ENCODE results near the gene KRT6B.

Gene KRT6B

DNA sequence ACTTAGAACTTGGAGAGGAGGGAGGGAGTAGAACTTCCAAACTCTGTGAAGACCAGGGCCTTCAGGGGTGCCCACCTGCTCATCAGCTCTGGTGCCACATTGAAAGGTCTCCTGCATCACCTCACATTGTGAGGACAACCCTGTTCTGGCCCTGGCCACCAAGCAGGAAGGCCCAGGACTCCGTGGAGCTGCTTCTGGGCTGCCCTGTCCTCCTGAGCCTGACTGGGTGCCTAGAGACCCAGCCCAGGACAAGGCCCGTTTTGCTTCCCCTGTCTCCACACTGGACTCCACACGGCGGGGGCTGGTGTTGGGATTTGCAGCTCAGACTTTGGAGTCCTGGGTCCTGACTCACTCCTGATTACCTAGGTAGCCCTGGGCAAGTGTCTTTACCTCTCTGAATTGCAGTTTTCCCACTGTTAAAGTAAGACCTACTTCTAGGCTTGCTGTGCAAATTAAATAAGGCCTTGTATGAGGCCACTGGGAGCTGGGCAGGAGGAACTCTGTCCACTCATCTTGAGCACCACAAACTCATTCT is 33.3 kb downstream of the KRT6B start:
- TF ChIP-seq, protein P1, sequence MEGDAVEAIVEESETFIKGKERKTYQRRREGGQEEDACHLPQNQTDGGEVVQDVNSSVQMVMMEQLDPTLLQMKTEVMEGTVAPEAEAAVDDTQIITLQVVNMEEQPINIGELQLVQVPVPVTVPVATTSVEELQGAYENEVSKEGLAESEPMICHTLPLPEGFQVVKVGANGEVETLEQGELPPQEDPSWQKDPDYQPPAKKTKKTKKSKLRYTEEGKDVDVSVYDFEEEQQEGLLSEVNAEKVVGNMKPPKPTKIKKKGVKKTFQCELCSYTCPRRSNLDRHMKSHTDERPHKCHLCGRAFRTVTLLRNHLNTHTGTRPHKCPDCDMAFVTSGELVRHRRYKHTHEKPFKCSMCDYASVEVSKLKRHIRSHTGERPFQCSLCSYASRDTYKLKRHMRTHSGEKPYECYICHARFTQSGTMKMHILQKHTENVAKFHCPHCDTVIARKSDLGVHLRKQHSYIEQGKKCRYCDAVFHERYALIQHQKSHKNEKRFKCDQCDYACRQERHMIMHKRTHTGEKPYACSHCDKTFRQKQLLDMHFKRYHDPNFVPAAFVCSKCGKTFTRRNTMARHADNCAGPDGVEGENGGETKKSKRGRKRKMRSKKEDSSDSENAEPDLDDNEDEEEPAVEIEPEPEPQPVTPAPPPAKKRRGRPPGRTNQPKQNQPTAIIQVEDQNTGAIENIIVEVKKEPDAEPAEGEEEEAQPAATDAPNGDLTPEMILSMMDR (IDR thresholded peaks at IDR 0.05; ENCODE audit: borderline replicate concordance, insufficient read depth, low read depth, low read length) = no peak
- no peak overlapping the region for H3K4me3 ChIP-seq (ENCODE audit: low read depth, low read length)

DNA sequence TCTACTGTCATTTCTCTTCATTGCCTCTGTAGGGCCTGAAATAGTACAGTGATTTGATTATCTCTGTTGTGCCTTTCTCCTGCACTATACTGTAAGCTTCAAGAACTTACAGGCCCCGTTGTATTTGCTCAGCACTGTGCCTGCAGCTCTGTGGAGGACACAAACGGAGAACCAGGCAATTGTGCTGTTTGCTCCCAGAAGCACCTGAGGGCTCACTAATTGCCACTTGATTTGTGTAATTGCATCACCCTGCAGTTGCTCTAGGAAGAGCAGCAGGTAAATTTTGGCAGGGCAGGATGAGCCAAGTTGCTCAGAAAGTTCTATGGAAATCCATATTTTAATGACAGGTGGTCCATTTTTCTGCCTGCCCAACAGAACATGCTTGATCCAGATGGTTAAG is 34.2 kb downstream of the KRT6B start:
- H3K4me3 ChIP-seq (ENCODE audit: low read depth, low read length) = no peak overlapping the region
- TF ChIP-seq, protein P1 (IDR thresholded peaks at IDR 0.05; ENCODE audit: borderline replicate concordance, insufficient read depth, low read depth, low read length) = no peak

DNA sequence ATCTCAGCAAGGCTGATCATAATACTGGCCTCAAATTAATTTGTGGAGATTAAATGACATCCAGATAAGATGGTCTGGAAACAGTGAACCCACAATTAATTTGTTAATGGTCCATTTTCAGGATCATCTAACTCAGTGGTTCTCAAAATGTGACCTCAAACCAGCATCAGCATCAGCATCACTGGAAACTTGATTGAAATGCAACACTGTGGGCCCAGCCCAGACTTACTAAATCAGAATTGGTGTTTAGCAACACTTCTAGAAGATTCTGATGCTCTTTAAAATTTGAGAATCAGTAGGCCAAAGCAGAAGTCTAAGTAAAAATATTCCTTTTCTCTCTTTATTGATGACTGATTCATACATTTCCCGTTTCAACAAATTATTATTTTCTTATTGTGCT is 35.2 kb downstream of the KRT6B start:
- TF ChIP-seq, protein P1 (IDR thresholded peaks at IDR 0.05; ENCODE audit: borderline replicate concordance, insufficient read depth, low read depth, low read length) = no peak
- H3K4me3 ChIP-seq (ENCODE audit: low read depth, low read length) = no peak overlapping the region

DNA sequence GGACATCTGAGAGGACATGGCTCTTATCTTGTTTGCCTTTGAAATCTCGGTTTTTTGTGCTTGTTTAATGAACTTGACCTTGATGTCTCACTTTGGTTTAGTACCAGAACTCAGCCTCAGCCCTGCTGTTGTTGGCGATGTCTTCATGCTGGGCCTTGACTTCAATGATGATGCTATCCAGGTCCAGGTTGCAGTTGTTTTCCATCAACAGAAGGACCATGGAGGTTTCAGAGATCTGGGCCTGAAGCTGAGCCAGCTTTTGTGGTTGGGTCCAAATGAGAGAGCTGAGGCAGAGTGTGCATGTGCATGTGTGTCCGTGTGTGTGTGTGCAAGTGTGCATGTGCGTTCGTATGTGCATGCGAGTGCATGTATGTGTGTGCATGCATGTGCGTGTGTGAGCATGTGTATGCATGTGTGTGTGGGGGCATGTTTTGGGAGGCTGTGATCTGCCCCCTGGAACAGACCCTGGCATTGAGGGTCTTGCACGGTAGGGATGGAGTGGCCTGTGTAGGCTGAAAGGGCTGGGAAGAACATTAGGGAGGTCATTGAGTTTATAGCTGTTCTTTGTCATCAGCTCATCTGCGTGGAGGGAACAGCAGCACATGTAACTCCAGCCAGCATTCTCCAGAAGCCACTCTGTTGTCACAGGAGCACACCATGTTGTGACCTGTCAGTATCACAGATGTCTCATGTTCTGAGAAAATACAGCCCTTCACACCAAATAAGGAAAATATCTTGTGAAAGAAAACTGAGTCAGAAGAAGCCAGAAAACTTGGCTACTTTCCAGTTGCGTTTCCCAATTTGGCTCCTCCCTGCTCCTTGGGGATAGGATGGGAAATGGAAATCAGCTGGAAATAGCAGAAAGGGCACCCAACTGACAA is 35.8 kb downstream of the KRT6B start:
- TF ChIP-seq, protein P1 (IDR thresholded peaks at IDR 0.05; ENCODE audit: borderline replicate concordance, insufficient read depth, low read depth, low read length) = no peak

DNA sequence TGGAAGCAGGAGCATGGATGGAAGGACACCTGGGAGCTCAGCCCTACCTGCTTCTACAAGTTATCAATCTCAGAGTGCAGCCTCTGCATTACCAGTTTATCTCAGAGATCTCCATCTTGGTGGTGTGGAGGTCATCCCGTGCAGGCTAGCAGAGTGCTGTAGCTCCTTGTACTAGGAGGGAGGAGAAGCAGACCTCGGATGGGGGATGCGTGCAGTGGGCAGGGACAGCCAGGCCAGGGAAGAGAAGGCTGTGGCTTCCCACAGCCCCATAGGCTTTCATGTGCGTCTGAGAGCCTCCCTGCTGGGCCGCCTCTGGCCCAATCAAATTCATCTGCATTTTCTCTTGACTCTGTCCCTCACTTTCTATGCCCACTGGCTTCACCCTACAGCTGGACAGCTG is 37.0 kb downstream of the KRT6B start:
- no peak overlapping the region for H3K4me3 ChIP-seq (ENCODE audit: low read depth, low read length)
- TF ChIP-seq, protein P1 (IDR thresholded peaks at IDR 0.05; ENCODE audit: borderline replicate concordance, insufficient read depth, low read depth, low read length) = no peak

More for the DNA sequence above, 35.8 kb downstream of the KRT6B start:
- H3K4me3 ChIP-seq (ENCODE audit: low read depth, low read length) = no peak overlapping the region

DNA sequence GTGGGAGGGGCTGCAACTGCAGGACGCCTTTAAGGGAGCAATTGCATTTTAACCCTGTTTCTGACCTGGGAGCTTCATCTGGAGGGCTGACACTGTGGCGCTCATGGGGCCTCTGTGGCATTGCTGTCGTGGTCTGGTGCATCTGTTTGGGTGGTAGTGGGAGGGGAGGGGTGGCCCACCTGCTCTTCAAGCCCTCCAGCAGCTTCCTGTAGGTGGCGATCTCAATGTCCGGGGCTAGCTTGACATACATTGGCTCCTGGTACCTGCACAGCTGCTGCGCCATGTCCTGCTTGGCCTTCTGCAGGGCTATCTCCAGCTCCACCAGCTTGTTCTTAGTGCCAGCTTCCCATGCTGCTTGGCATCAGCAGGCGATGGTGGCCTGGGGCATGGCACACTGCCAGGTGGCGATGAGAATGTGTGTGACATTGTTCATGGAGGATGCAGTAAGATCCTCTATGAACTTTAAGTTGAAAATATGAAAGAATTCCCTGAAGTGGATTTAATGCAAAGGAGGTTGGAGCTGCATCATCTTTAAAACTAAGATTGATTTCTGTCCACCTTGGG is 38.1 kb downstream of the KRT6B start:
- TF ChIP-seq, protein P1 (IDR thresholded peaks at IDR 0.05; ENCODE audit: borderline replicate concordance, insufficient read depth, low read depth, low read length) = no peak
- no peak overlapping the region for H3K4me3 ChIP-seq (ENCODE audit: low read depth, low read length)
